HCT116 (cell line): Measurements from ENCODE around the gene OR4D2. TPM values are rescaled to one million over a fixed set of nuclear protein-coding genes. Genes with fewer than 3 reads are reported as not detected.

Experiments
- ATAC-seq: fragments of 200-7000 bp; cut with Tn5 transposase; 2 replicates; pipeline ENCODE4 v1.9.1; 2020; ENCODE audit warnings: mild to moderate bottlenecking, moderate library complexity
- BruUV-seq: library from RNA; stranded (reverse); fragments of 400-500 nt; replicated peaks from 2 replicates; lab custom pipeline; 2021; lab: Mats Ljungman, UMichigan
- CTCF ChIA-PET: fragments of 300-600 bp; sonication (Branson Sonifier 250); formaldehyde crosslinking; loops from one replicate; lab custom pipeline; 2021; ENCODE audit warnings: antibody characterized with exemption; lab: Charles Lee
- POLR2A ChIA-PET: fragments of 300-600, 350-600 bp; sonication (Branson Sonifier 250); formaldehyde crosslinking; loops from one replicate; lab custom pipeline; 2021; ENCODE audit warnings: antibody characterized with exemption; lab: Charles Lee
- RAD21 ChIA-PET, 2 experiments: fragments of 300-600 bp; sonication (Branson Sonifier 250); formaldehyde crosslinking; loops; one replicate each; lab custom pipeline; 2023; ENCODE audit warnings: low total read pairs in 2 of 2; ENCODE audit not compliant: uncharacterized antibody in 2 of 2, unreplicated experiment in 2 of 2, low non-redundant PET in 1 of 2; lab: Charles Lee
- DNase-seq: peaks from one replicate; pipeline ENCODE4 v3.0.0-alpha.2; 2010; ENCODE audit warnings: low read depth, low spot score
- H2AFZ ChIP-seq: fragments of 200-600 bp; shearing (Covaris generic), sonication (generic); 2 replicates; pipeline ENCODE4 v1.6.1; 2017; ENCODE audit warnings: low read depth, mixed run types, mixed read lengths, antibody characterized with exemption, low read length; ENCODE audit not compliant: poor library complexity, severe bottlenecking
- H3K27ac ChIP-seq: 2 replicates; pipeline ENCODE4 v1.5.1; 2012; ENCODE audit warnings: low read depth, low read length
- H3K27me3 ChIP-seq: fragments of 200-600 bp; sonication (generic); 2 replicates; pipeline ENCODE4 v1.6.1; 2016; ENCODE audit warnings: mixed run types, low read length, mixed read lengths; ENCODE audit not compliant: insufficient read depth
- H3K36me3 ChIP-seq, 2 experiments: fragments of 200-500 bp in 1 of 2; fragments of 200-600 bp in 1 of 2; sonication (Bioruptor generic) in 1 of 2; sonication (generic) in 1 of 2; 2 replicates each; pipeline versions ENCODE4 v1.5.1 to v1.6.1; 2014 to 2016; ENCODE audit warnings: low read length in 2 of 2, inconsistent platforms in 1 of 2, mixed read lengths in 1 of 2, mixed run types in 1 of 2; ENCODE audit not compliant: insufficient read depth in 2 of 2, control insufficient read depth in 1 of 2
- H3K4me1 ChIP-seq, 2 experiments: fragments of 200-600 bp in 1 of 2; sonication (generic) in 1 of 2; 2 replicates each; pipeline versions ENCODE4 v1.5.1 to v1.6.1; 2012 to 2017; ENCODE audit warnings: low read length in 2 of 2, inconsistent platforms in 1 of 2, mild to moderate bottlenecking in 1 of 2, mixed read lengths in 1 of 2, mixed run types in 1 of 2, moderate library complexity in 1 of 2; ENCODE audit not compliant: insufficient read depth in 2 of 2, control insufficient read depth in 1 of 2
- H3K4me2 ChIP-seq: fragments of 200-600 bp; sonication (generic); 2 replicates; pipeline ENCODE4 v1.6.1; 2017; ENCODE audit warnings: mixed run types, low read length, mixed read lengths
- H3K4me3 ChIP-seq, 2 experiments: fragments of 200-600 bp in 1 of 2; sonication (generic) in 1 of 2; replicated peaks in 1 of 2; 2 replicates each; pipeline ENCODE4 v1.5.1; 2011 to 2016; ENCODE audit warnings: low read length in 2 of 2, control low read depth in 1 of 2, low read depth in 1 of 2, mild to moderate bottlenecking in 1 of 2, mixed read lengths in 1 of 2, mixed run types in 1 of 2
- H3K79me2 ChIP-seq: fragments of 200-600 bp; sonication (generic); 2 replicates; pipeline ENCODE4 v1.6.1; 2017; ENCODE audit warnings: mild to moderate bottlenecking, mixed run types, low read length, moderate library complexity, mixed read lengths; ENCODE audit not compliant: insufficient read depth
- H3K9ac ChIP-seq: fragments of 200-600 bp; sonication (generic); 2 replicates; pipeline ENCODE4 v1.6.1; 2016; ENCODE audit warnings: low read length, mixed read lengths
- H3K9me2 ChIP-seq: fragments of 200-600 bp; sonication (generic), shearing (Covaris generic); 2 replicates; pipeline ENCODE4 v1.6.1; 2017; ENCODE audit warnings: mixed run types, mild to moderate bottlenecking, moderate library complexity; ENCODE audit not compliant: insufficient read depth
- H3K9me3 ChIP-seq, 2 experiments: fragments of 200-500 bp in 1 of 2; fragments of 200-600 bp in 1 of 2; sonication (Bioruptor generic) in 1 of 2; sonication (generic) in 1 of 2; 2 replicates each; pipeline ENCODE4 v1.6.1; 2014 to 2017; ENCODE audit warnings: low read length in 2 of 2, mixed read lengths in 2 of 2, inconsistent platforms in 1 of 2, low read depth in 1 of 2, mild to moderate bottlenecking in 1 of 2, mixed run types in 1 of 2, moderate library complexity in 1 of 2; ENCODE audit not compliant: control insufficient read depth in 1 of 2, insufficient read depth in 1 of 2
- H4K20me1 ChIP-seq: fragments of 200-600 bp; sonication (generic), shearing (Covaris generic); 2 replicates; pipeline ENCODE4 v1.6.1; 2017; ENCODE audit warnings: mixed run types, mild to moderate bottlenecking, moderate library complexity; ENCODE audit not compliant: insufficient read depth
- SP1 ChIP-seq: IDR thresholded peaks from 2 replicates; pipeline ENCODE4 v1.6.1; 2012; ENCODE audit warnings: low read depth
- ZFX ChIP-seq: fragments of 450-650 bp; IDR thresholded peaks from 2 replicates; pipeline ENCODE4 v1.6.1; 2017
- intact Hi-C: fragments of 100-400 bp; cut with micrococcal nuclease; formaldehyde crosslinking; loops from 2 replicates; pipeline ENCODE4 v1.10.0; 2022
- total RNA-seq: library from RNA; stranded (reverse); gene quantifications from one replicate; pipeline ENCODE4 v1.2.1, GENCODE V29; 2021; ENCODE audit not compliant: unreplicated experiment
- TF ChIP-seq, protein P1 (sequence below): IDR thresholded peaks from 2 replicates; pipeline ENCODE4 v1.6.1; 2012; ENCODE audit warnings: low read depth
- TF ChIP-seq, protein P2 (sequence below), 3 experiments: fragments of 200-600 bp in 1 of 3; sonication (generic) in 1 of 3; IDR thresholded peaks in 2 of 3; conservative IDR thresholded peaks in 1 of 3; 2 replicates each; pipeline ENCODE4 v1.5.1; 2012 to 2017; ENCODE audit warnings: low read depth in 2 of 3, low read length in 2 of 3, antibody characterized with exemption in 1 of 3, borderline replicate concordance in 1 of 3, control low read depth in 1 of 3, mild to moderate bottlenecking in 1 of 3, mixed read lengths in 1 of 3, mixed run types in 1 of 3, moderate library complexity in 1 of 3; ENCODE audit not compliant: insufficient read depth in 1 of 3

Gene OR4D2
- total RNA-seq, 1 experiment from 2014 or later = not detected

DNA sequence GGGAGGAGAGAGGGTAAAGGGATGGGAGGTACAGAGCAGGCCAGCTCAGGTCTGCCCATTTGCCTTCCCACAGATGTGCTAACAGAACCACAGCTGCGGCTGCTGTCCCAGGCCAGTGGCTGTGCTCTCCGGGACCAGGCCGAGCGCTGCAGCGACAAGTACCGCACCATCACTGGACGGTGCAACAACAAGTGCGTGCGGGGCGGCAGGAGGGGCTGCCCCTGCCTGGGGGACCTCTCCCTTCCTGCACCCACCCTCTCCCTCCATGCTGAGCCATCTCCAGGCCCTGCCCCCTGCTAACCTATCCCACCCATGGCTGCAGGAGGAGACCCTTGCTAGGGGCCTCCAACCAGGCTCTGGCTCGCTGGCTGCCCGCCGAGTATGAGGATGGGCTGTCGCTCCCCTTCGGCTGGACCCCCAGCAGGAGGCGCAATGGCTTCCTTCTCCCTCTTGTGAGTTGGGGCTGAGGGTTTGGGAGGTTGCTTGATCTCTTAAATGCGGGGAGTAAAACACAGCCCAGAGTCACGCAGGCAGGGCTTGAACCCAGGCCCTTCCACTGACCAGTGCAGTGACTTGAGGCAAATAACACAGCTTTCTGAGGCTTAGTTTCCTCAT is 27.0 kb downstream of the OR4D2 start:
- BruUV-seq = no TSS peak
- H3K9ac ChIP-seq = no peak overlapping the region
- H3K79me2 ChIP-seq = no peaks in the 10 kb centered on the region
- CTCF ChIA-PET = no interaction called here
- DNase-seq (no peak), ATAC-seq (no peak)
- H3K27ac ChIP-seq = no peak overlapping the region
- H3K4me1 ChIP-seq = peaks cover 8 to 18% of the 10 kb centered on the region in 2 experiments
- intact Hi-C loops = no loop called here
- RAD21 ChIA-PET = no interaction called here
- no peak for TF ChIP-seq ZFX
- TF ChIP-seq, protein P1, sequence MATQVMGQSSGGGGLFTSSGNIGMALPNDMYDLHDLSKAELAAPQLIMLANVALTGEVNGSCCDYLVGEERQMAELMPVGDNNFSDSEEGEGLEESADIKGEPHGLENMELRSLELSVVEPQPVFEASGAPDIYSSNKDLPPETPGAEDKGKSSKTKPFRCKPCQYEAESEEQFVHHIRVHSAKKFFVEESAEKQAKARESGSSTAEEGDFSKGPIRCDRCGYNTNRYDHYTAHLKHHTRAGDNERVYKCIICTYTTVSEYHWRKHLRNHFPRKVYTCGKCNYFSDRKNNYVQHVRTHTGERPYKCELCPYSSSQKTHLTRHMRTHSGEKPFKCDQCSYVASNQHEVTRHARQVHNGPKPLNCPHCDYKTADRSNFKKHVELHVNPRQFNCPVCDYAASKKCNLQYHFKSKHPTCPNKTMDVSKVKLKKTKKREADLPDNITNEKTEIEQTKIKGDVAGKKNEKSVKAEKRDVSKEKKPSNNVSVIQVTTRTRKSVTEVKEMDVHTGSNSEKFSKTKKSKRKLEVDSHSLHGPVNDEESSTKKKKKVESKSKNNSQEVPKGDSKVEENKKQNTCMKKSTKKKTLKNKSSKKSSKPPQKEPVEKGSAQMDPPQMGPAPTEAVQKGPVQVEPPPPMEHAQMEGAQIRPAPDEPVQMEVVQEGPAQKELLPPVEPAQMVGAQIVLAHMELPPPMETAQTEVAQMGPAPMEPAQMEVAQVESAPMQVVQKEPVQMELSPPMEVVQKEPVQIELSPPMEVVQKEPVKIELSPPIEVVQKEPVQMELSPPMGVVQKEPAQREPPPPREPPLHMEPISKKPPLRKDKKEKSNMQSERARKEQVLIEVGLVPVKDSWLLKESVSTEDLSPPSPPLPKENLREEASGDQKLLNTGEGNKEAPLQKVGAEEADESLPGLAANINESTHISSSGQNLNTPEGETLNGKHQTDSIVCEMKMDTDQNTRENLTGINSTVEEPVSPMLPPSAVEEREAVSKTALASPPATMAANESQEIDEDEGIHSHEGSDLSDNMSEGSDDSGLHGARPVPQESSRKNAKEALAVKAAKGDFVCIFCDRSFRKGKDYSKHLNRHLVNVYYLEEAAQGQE = no peak
- TF ChIP-seq, protein P2, sequence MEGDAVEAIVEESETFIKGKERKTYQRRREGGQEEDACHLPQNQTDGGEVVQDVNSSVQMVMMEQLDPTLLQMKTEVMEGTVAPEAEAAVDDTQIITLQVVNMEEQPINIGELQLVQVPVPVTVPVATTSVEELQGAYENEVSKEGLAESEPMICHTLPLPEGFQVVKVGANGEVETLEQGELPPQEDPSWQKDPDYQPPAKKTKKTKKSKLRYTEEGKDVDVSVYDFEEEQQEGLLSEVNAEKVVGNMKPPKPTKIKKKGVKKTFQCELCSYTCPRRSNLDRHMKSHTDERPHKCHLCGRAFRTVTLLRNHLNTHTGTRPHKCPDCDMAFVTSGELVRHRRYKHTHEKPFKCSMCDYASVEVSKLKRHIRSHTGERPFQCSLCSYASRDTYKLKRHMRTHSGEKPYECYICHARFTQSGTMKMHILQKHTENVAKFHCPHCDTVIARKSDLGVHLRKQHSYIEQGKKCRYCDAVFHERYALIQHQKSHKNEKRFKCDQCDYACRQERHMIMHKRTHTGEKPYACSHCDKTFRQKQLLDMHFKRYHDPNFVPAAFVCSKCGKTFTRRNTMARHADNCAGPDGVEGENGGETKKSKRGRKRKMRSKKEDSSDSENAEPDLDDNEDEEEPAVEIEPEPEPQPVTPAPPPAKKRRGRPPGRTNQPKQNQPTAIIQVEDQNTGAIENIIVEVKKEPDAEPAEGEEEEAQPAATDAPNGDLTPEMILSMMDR (IDR thresholded peaks at IDR 0.05 in 2 of 3, conservative IDR thresholded peaks at IDR 0.05 in 1 of 3; ENCODE audit: borderline replicate concordance in 1 of 3, insufficient read depth in 1 of 3, low read depth in 2 of 3, low read length in 2 of 3) = peak in 2 of 3 experiments; percentile 27 to 34; a peak in 3 of 6 replicates
- no peak for TF ChIP-seq SP1
- no peaks in the 10 kb centered on the region for H4K20me1 ChIP-seq
- H2AFZ ChIP-seq = no peak overlapping the region
- H3K9me2 ChIP-seq = no peaks in the 10 kb centered on the region
- no peak overlapping the region for H3K4me3 ChIP-seq
- POLR2A ChIA-PET = no interaction called here
- no peaks in the 10 kb centered on the region for H3K36me3 ChIP-seq
- no peaks in the 10 kb centered on the region for H3K9me3 ChIP-seq
- no peak overlapping the region for H3K4me2 ChIP-seq
- H3K27me3 ChIP-seq = no peaks in the 10 kb centered on the region; the same call in 1 of the 2 replicates
